ENCODE results near the gene COBLL1.
A peak's percentile ranks its signal among the peaks of the same experiment; 100 is the strongest.
"Not testable (repeated sequence)": the region's sequence is repeated elsewhere in the genome, so short reads cannot be mapped to it uniquely, and the experiment has no call there.

COBLL1 gene

DNA sequence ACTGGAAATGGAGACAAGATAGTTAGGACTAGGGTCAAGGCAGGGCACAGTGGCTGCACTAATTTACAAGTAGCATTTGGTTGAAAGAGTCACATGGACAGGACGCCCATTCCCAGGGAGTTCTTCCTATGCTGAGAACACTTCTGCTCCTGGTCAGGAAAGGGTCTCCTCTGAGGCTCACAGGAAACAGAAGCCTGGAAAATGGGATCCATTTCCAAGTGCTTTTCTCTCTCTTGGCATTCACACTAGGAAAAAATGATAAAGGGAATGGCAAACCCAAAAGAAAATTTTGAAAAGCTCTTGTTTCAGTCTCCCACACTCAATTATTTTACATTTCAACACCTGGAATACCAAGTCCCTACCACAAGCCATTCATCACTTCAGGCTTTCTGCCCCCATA, 88.7 kb downstream of the COBLL1 start:
- no peak for DNase-seq

DNA sequence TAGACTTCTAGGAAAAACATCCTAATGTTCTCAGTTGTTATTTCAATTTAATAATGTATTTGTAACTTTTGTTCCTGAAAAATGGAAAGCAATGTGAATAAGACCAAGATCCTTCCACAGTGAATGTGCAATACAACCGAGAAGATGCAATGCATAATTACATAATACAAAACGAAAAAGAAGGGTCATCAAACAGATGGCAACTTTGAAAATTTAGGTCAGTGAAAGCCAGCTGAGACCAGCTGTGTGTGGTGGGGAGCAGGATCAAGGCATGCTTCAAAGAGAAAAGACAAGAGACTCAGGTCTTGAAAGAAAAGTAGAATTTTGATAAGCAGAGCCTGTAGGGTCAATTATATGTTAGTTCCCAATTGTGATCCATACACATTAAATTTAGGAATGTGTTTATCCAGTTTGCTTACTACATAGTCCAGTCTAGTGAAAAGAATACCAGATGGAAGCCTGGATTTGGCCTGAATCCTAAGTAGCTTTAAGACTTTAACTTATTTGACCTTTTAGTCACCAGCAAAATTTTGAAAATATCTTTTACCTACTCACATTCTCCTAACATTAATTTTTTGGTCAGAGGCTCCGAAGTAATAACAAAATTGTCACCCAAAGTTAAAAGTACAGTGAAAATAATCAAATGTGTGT, 93.7 kb downstream of the COBLL1 start:
- DNase-seq, result no peak

- no peak for DNase-seq
Observed at GRCh38 chr2:164747140-164747539, 94.5 kb downstream of the COBLL1 start.

DNA sequence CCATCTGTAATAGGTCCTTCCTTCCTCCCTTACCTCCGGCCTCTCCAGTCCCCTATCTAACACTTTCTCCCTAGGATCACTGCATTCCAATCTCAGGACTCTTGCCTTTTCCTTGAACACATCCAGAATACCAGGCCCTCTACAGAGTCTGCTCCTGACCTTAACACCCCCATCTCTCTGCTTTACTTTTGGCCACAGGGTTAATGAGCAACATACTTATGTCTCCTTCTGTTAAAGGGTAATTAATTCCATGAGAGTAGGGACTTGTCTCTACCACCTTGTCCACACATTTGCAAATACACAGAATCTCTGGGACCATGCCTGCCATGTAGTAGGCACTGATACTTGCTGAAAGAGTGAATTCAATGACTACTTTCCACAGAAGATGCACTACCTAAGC, 94.9 kb downstream of the COBLL1 start:
- DNase-seq, result no peak

GRCh38 chr2:164745012-164745797, 96.4 kb downstream of the COBLL1 start:
- no peak for DNase-seq

GRCh38 chr2:164742738-164743317, 98.8 kb downstream of the COBLL1 start:
- DNase-seq, result no peak

- DNase-seq, result no peak
Observed at GRCh38 chr2:164739966-164740365, 101.7 kb downstream of the COBLL1 start.

DNA sequence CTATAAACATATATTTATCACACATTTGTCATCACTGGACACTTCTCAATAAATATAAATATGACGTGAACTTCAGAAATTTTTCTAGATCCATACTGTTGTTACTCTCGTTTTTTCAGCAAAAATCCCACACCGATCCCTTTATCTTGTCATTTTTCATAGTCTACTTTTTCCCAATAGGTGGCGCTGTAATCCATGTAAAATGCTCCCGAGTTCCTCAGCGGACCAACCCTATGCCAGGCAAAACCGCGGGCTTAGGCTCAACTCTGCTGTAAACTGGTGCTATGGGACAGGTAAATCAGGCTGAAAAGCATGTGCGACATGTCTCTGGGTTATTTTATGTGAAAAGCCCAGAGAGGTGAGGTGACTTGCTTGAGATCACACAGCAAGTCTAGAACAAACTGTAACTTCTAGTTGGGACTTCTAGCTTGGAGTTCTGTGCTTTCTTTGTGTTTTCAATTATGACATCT, 104.0 kb downstream of the COBLL1 start:
- peak; percentile 6 for DNase-seq

DNA sequence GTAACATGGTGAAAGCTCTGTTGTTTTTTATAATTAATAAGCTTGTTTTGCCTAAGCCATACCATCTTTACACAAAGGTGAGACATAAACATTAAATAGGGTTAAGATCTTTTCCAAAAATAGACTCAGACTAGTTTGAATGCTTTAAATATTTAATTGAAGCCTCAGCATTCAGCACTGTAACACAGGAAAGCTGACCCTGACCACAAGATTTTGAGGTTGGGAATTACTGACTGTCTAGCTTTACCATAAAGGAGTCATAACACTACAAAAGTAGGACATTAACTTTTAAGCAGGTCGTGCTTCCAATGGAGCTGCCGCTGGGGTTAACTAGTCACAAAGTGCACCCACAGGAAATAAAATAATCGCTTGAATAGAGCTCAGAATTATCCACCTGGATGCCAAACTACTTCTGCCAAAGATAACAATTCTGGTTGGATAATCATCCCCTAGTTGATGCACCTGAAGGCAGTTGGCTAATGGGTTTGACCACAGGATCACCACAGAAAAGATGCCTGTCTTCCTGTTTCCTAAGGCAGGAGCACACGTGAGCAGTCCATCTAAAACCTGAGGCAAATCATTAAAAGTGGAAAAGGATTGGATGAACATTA, 106.2 kb downstream of the COBLL1 start:
- no peak for DNase-seq

DNA sequence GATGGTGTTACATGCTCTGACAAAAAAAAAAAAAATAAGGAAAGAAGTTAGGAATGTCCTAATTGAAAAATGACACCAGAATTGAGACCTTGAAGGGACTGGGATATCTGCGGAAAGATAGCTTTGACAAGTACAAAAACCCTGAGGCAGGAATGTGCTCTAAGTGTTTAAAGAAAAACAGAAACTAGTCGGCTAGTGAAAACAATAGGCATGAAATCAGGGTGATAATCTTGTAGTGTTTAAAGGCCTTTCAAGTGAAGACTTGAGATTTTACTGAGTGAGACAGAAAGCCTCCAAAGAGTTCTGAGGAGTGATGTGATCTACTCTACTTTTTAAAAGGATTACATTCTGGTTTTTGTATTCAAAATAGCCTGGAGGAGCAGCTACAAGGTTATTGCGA, 107.4 kb downstream of the COBLL1 start:
- DNase-seq, result no peak

DNA sequence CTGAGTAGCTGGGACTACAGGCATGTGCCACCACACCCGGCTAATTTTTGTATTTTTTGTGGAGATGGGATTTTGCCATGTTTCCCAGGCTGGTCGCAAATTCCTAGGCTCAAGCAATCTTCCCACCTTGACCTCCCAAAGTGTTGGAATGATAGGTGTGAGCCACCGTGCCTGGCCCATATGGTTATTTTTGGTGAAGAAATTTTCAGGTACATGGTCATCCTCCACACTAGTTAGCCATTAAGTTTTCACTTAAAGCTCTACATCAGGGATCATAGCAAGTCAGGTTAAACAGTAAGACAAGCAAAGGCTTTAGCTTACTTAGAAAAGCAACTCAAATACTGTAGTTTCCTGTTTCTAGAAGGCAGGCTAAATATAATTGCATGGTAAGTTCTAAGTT, 116.1 kb downstream of the COBLL1 start:
- no peak for DNase-seq

DNA sequence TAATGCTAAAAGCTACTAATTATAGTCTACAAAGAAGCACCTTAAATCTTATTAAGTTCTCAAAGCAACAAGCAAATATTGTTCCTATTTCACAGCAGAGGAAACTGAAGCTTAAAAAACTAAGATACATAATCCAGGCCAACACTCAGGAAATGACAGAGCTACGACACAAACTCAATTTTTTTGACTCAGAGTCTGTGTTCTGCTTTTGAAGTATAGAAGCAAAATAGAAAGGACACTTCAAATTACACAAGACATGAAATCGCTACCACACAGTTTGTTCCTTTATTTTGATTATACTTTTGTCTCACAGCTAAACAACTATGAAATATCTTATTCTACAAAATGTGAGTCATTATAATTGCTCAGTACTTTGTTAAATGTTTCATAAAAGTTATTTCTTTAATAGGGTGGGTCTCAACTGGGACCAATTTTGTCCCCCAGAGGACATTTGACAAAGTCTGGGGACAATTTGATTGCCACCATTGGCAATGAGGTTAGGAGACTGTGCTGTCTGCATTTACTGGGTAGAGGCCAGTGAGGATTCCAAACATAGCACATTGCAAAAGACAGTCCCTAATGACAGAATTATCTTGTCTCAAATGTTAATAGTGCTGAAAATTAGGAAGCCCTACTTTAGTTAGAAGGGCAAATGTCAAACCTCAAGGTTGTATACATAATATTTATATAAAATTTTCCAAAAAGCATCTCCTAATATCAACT, 118.8 kb downstream of the COBLL1 start:
- no peak for DNase-seq

DNA sequence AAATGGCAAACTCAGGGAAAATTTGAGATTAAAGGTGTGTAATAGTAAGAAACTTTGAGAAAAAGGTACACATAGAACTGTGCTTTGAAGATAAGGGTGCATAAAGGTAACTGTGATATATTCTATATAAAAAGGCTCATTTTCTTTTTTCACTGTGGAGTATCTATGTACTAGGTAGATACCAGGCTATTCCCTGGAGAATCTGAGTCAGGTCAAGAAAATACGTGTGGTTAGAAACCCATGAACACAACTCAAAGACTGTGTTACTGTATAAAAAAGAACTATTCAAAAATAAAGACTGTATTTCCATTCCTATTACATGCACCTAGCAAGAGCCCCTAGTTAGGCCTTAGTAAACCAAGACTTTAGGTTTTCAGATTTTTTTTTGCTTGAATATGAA, 120.2 kb downstream of the COBLL1 start:
- DNase-seq, result no peak

- DNase-seq, result no peak
Observed at GRCh38 chr2:164719996-164720941, 121.4 kb downstream of the COBLL1 start.

GRCh38 chr2:164717000-164717803, 124.4 kb downstream of the COBLL1 start:
- DNase-seq, result no peak

DNA sequence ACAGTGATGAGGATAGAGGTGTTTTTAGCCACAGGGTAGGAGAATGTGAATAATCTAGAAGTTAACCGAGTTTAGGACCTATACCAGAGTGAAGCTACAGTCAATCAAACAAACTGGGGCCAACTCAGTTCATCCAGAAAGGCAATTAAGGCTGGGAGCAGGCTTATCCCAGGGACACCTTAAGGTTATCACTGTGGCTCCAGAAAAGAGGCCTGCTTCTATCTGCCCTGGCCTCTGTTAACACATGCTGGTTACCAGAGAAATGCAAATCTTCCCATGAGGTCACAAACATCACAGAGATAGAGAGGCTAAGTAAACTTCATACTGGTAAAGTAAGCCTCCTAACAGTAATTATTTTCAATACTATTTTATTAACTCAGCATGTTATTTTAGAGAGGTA, 127.2 kb downstream of the COBLL1 start:
- no peak for DNase-seq

DNA sequence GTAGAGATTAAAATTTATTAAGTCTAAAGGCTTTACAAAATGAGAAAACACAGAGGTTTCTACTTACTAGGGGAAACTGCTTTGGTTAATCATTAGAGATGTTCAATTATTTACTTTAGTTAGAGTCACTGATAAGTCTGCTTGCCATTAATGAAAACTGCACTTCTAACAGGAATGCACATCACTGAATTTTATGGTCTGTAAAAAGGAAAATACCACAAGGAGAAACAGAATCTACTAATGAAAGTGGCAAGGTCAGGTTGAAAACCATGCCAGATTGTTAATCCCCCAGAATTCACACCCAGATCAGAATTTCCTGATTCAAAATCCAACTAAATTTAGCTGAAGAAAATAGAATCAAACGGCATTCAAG, 129.9 kb downstream of the COBLL1 start:
- no peak for DNase-seq

DNA sequence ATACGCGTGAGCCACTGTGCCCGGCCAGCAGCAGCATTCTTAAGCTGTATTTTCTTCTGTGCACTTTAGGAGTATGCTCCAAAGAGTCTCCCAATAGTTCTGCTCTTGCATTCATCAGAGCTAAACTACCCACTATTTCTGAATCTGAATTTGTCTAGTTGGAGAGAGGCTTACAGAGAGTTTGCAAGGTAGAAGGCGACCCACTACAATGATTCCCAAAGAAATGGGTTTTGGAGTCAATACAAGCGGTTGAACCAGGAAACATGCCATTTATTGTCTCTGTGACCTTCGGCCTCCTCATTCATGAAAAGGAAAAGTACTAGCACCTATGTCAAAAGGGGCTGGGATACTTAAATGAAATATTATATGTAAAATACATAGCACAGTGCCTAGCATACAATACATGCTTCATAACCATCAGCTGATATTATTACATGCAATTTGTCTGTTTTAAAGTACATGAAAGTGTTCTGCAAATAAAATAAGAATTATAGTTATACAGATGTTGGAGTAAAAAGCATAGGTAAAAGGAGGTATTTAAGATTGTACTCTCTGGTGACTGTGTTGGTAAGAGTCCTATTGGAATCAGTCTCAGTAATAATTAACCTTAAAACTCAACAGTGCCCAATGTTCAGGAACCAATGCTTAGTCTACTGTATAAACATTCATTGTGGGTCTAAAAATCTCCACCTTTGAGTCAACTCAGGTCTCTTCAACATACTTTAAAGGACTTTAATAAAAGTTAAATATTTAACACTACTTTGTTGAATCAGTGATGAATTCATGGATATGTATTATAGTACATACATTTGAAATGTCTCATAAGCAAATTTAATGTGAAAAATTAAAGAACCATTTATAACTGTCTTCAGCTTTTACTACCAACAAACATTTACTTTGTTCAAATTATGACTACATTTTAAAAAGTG, 130.5 kb downstream of the COBLL1 start:
- DNase-seq, result no peak

- not testable (repeated sequence) for DNase-seq
Observed at GRCh38 chr2:164710252-164710836, 131.3 kb downstream of the COBLL1 start.
